ENCODE data around the gene OR51G1.

The OR51G1 gene

GRCh38 chr11:4919250-4919649 lies 4.9 kb downstream of the OR51G1 start, which contains the start of gene OR51G2:
Gene OR51G2, minus strand, starts transcription at chr11:4919350. Its CDS starts 3,687 bp downstream, at chr11:4915663.
- Histone ChIP-seq H3K36me3 (ENCODE audit: control insufficient read depth, low read length) (no peaks in the 10 kb centered on the region), H3K27ac (ENCODE audit: low read depth, low read length) (no peak within 1 kb of the TSS), H3K9me2 (replicated peaks; ENCODE audit: control insufficient read depth, low read length) (no peaks in the 10 kb centered on the region), H3F3A (ENCODE audit: control insufficient read depth, insufficient read depth) (no peaks in the 10 kb centered on the region), H3K9me3 (ENCODE audit: control insufficient read depth, insufficient read depth, low read length) (no peaks in the 10 kb centered on the region), H3K79me2 (ENCODE audit: control insufficient read depth, low read length) (no peaks in the 10 kb centered on the region), H3K27me3 (ENCODE audit: control insufficient read depth, low read length) (no peaks in the 10 kb centered on the region), H3K4me2 (ENCODE audit: low read length) (no peak within 1 kb of the TSS), H4K20me1 (ENCODE audit: control insufficient read depth, insufficient read depth, low read depth, low read length) (no peaks in the 10 kb centered on the region), H3K4me3 (ENCODE audit: low read length) (no peak within 1 kb of the TSS), H3K4me1 (ENCODE audit: control insufficient read depth, low read length) (no peaks in the 10 kb centered on the region)
- TF ChIP-seq, protein P1, sequence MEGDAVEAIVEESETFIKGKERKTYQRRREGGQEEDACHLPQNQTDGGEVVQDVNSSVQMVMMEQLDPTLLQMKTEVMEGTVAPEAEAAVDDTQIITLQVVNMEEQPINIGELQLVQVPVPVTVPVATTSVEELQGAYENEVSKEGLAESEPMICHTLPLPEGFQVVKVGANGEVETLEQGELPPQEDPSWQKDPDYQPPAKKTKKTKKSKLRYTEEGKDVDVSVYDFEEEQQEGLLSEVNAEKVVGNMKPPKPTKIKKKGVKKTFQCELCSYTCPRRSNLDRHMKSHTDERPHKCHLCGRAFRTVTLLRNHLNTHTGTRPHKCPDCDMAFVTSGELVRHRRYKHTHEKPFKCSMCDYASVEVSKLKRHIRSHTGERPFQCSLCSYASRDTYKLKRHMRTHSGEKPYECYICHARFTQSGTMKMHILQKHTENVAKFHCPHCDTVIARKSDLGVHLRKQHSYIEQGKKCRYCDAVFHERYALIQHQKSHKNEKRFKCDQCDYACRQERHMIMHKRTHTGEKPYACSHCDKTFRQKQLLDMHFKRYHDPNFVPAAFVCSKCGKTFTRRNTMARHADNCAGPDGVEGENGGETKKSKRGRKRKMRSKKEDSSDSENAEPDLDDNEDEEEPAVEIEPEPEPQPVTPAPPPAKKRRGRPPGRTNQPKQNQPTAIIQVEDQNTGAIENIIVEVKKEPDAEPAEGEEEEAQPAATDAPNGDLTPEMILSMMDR (IDR thresholded peaks at IDR 0.05; ENCODE audit: low read depth, low read length, poor library complexity, severe bottlenecking) = no peak
- no peak for TF ChIP-seq EZH2phosphoT487 (IDR thresholded peaks at IDR 0.05; ENCODE audit: borderline replicate concordance, low read length)

DNA sequence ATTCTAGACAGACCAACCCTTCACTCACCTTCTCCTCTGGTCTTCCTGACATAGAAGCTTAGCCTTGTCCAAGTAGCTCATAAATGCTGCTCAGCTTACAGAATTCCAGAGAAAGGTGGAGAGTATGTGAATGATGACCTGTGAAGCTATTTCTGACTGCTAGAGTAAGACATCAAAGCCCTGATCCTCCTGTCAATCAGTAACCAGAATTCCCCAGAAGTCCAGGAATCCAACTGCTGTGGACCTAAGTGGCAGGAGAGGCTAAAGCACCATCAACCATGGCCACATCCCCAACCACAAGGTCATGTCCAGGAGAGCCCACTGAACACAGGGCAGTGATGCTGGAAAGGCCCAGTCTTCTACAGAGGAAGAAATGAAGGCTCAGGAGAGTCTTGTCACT lies 7.6 kb downstream of the OR51G1 start:
- no peaks in the 10 kb centered on the region for H3K27me3 ChIP-seq (ENCODE audit: control insufficient read depth, low read length)
- no peaks in the 10 kb centered on the region for H3F3A ChIP-seq (ENCODE audit: control insufficient read depth, insufficient read depth)
- no peak overlapping the region for H3K4me2 ChIP-seq (ENCODE audit: low read length)
- TF ChIP-seq, protein P1 (IDR thresholded peaks at IDR 0.05; ENCODE audit: low read depth, low read length, poor library complexity, severe bottlenecking) = no peak
- TF ChIP-seq EZH2phosphoT487 (IDR thresholded peaks at IDR 0.05; ENCODE audit: borderline replicate concordance, low read length) = no peak
- H3K4me1 ChIP-seq (ENCODE audit: control insufficient read depth, low read length) = no peaks in the 10 kb centered on the region
- H3K4me3 ChIP-seq (ENCODE audit: low read length) = no peak overlapping the region
- H3K27ac ChIP-seq (ENCODE audit: low read depth, low read length) = no peak overlapping the region
- no peaks in the 10 kb centered on the region for H3K9me3 ChIP-seq (ENCODE audit: control insufficient read depth, insufficient read depth, low read length)
- H3K36me3 ChIP-seq (ENCODE audit: control insufficient read depth, low read length) = no peaks in the 10 kb centered on the region
- no peaks in the 10 kb centered on the region for H4K20me1 ChIP-seq (ENCODE audit: control insufficient read depth, insufficient read depth, low read depth, low read length)
- no peaks in the 10 kb centered on the region for H3K9me2 ChIP-seq (replicated peaks; ENCODE audit: control insufficient read depth, low read length)
- no peaks in the 10 kb centered on the region for H3K79me2 ChIP-seq (ENCODE audit: control insufficient read depth, low read length)

- no peaks in the 10 kb centered on the region for H3K4me1 ChIP-seq (ENCODE audit: control insufficient read depth, low read length)
- H3K9me3 ChIP-seq (ENCODE audit: control insufficient read depth, insufficient read depth, low read length) = no peaks in the 10 kb centered on the region
- H3K36me3 ChIP-seq (ENCODE audit: control insufficient read depth, low read length) = no peaks in the 10 kb centered on the region
- no peaks in the 10 kb centered on the region for H3K9me2 ChIP-seq (replicated peaks; ENCODE audit: control insufficient read depth, low read length)
- H4K20me1 ChIP-seq (ENCODE audit: control insufficient read depth, insufficient read depth, low read depth, low read length) = no peaks in the 10 kb centered on the region
- H3K4me2 ChIP-seq (ENCODE audit: low read length) = no peak within 1 kb of the TSS
- H3F3A ChIP-seq (ENCODE audit: control insufficient read depth, insufficient read depth) = no peaks in the 10 kb centered on the region
- H3K4me3 ChIP-seq (ENCODE audit: low read length) = no peak within 1 kb of the TSS
- H3K27ac ChIP-seq (ENCODE audit: low read depth, low read length) = no peak within 1 kb of the TSS
- TF ChIP-seq, protein P1 (IDR thresholded peaks at IDR 0.05; ENCODE audit: low read depth, low read length, poor library complexity, severe bottlenecking) = no peak
- TF ChIP-seq EZH2phosphoT487 (IDR thresholded peaks at IDR 0.05; ENCODE audit: borderline replicate concordance, low read length) = no peak
- no peaks in the 10 kb centered on the region for H3K79me2 ChIP-seq (ENCODE audit: control insufficient read depth, low read length)
- H3K27me3 ChIP-seq (ENCODE audit: control insufficient read depth, low read length) = no peaks in the 10 kb centered on the region
These were observed 20.7 kb downstream of the OR51G1 start, which contains the start of gene OR51A7 for GRCh38 chr11:4903484-4903883. Gene OR51A7, plus strand, starts transcription at chr11:4903783. Its CDS starts 3,587 bp downstream, at chr11:4907370.

Measured in DOHH2 (cell line).